SK-N-SH (cell line): ENCODE data around the gene INAFM2. TPM values are rescaled to one million over a fixed set of nuclear protein-coding genes. Genes with fewer than 3 reads are reported as not detected.

ENCODE experiments used
- CTCF ChIA-PET: fragments of 300-600, 350-600 bp; formaldehyde crosslinking; extraction: SDS; loops from one replicate; lab custom pipeline; 2021; lab: Yijun Ruan, JAX
- POLR2A ChIA-PET: fragments of 350-600 bp; sonication (Branson Sonifier 250); formaldehyde crosslinking; extraction: SDS; loops from one replicate; lab custom pipeline; 2020; ENCODE audit warnings: antibody characterized with exemption, inconsistent platforms; lab: Yijun Ruan, JAX
- DNase-seq: peaks from one replicate; pipeline ENCODE4 v3.0.0; 2012
- H2AFZ ChIP-seq: fragments of 200-600 bp; sonication (generic); 2 replicates; pipeline ENCODE4 v1.8.1; 2016; ENCODE audit warnings: antibody characterized with exemption, mild to moderate bottlenecking, low read depth
- H3F3A ChIP-seq: fragments of 200-600 bp; sonication (generic); replicated peaks from 2 replicates; pipeline ENCODE3; 2016; ENCODE audit warnings: antibody characterized with exemption, mild to moderate bottlenecking; ENCODE audit not compliant: insufficient read depth
- H3K27ac ChIP-seq, 2 experiments: fragments of 200-500 bp in 1 of 2; fragments of 200-600 bp in 1 of 2; sonication (Bioruptor generic) in 1 of 2; sonication (generic), shearing (Covaris generic) in 1 of 2; 2 replicates each; pipeline versions ENCODE4 v1.5.1 to v1.6.1; 2014 to 2016; ENCODE audit warnings: low read depth in 2 of 2, inconsistent platforms in 1 of 2, low read length in 1 of 2, mild to moderate bottlenecking in 1 of 2, mixed read lengths in 1 of 2
- H3K27me3 ChIP-seq: fragments of 200-600 bp; sonication (generic), shearing (Covaris generic); 2 replicates; pipeline ENCODE4 v1.6.1; 2016; ENCODE audit warnings: mixed run types; ENCODE audit not compliant: insufficient read depth
- H3K36me3 ChIP-seq, 2 experiments: fragments of 200-500 bp in 1 of 2; fragments of 200-600 bp in 1 of 2; sonication (Bioruptor generic) in 1 of 2; sonication (generic) in 1 of 2; replicated peaks in 1 of 2; 2 replicates each; pipeline versions ENCODE3 to v1.5.1; 2014 to 2016; ENCODE audit warnings: low read length in 1 of 2, mild to moderate bottlenecking in 1 of 2; ENCODE audit not compliant: insufficient read depth in 2 of 2, control insufficient read depth in 1 of 2
- H3K4me1 ChIP-seq, 2 experiments: fragments of 200-500 bp in 1 of 2; fragments of 200-600 bp in 1 of 2; sonication (Bioruptor generic) in 1 of 2; sonication (generic), shearing (Covaris generic) in 1 of 2; 2 replicates each; pipeline versions ENCODE4 v1.5.1 to v1.6.1; 2014 to 2016; ENCODE audit warnings: low read depth in 1 of 2, low read length in 1 of 2, mixed run types in 1 of 2; ENCODE audit not compliant: insufficient read depth in 2 of 2, control insufficient read depth in 1 of 2
- H3K4me2 ChIP-seq: fragments of 200-600 bp; sonication (generic), shearing (Covaris generic); 2 replicates; pipeline ENCODE4 v1.6.1; 2017; ENCODE audit warnings: mixed run types
- H3K4me3 ChIP-seq, 2 experiments: fragments of 200-500 bp in 1 of 2; fragments of 200-600 bp in 1 of 2; sonication (Bioruptor generic) in 1 of 2; sonication (generic), shearing (Covaris generic) in 1 of 2; 2 replicates each; pipeline versions ENCODE4 v1.5.1 to v1.8.1; 2014 to 2016; ENCODE audit warnings: low read depth in 2 of 2, inconsistent platforms in 1 of 2, low read length in 1 of 2, mild to moderate bottlenecking in 1 of 2, mixed read lengths in 1 of 2, moderate library complexity in 1 of 2
- H3K79me2 ChIP-seq: fragments of 200-600 bp; sonication (generic); 2 replicates; pipeline ENCODE4 v1.8.1; 2017; ENCODE audit warnings: mild to moderate bottlenecking; ENCODE audit not compliant: insufficient read depth
- H3K9ac ChIP-seq: fragments of 200-600 bp; sonication (generic); 2 replicates; pipeline ENCODE4 v1.6.1; 2017; ENCODE audit warnings: mixed run types
- H3K9me2 ChIP-seq: fragments of 200-600 bp; sonication (generic); 2 replicates; pipeline ENCODE4 v1.6.1; 2017; ENCODE audit warnings: mixed run types
- H3K9me3 ChIP-seq: fragments of 200-600 bp; sonication (generic); 2 replicates; pipeline ENCODE4 v1.6.1; 2017; ENCODE audit warnings: mixed run types, mild to moderate bottlenecking, moderate library complexity
- H4K20me1 ChIP-seq: fragments of 200-600 bp; sonication (generic); 2 replicates; pipeline ENCODE4 v1.6.1; 2017; ENCODE audit warnings: mild to moderate bottlenecking, mixed run types; ENCODE audit not compliant: insufficient read depth
- CTCF ChIP-seq: fragments of 200-600 bp; sonication (generic); IDR thresholded peaks from 2 replicates; pipeline ENCODE4 v1.6.1; 2017; ENCODE audit warnings: antibody characterized with exemption, mild to moderate bottlenecking, moderate library complexity
- FOSL2 ChIP-seq: IDR thresholded peaks from 2 replicates; pipeline ENCODE4 v1.4.0; 2012; ENCODE audit warnings: low read depth, mild to moderate bottlenecking, moderate library complexity, borderline replicate concordance
- FOXJ3 ChIP-seq: sonication (generic); formaldehyde crosslinking; IDR thresholded peaks from 2 replicates; pipeline ENCODE4 v1.5.1; 2020; ENCODE audit warnings: mild to moderate bottlenecking, missing genetic modification reagents
- FOXM1 ChIP-seq: IDR thresholded peaks from 2 replicates; pipeline ENCODE4 v1.4.0; 2012; ENCODE audit warnings: low read depth, mild to moderate bottlenecking
- IRF3 ChIP-seq: fragments of 150-350 bp; IDR thresholded peaks from 2 replicates; pipeline ENCODE4 v1.6.1; 2016; ENCODE audit warnings: mild to moderate bottlenecking, low read depth, low read length
- JUND ChIP-seq: IDR thresholded peaks from 2 replicates; pipeline ENCODE4 v1.4.0; 2012
- MAX ChIP-seq: IDR thresholded peaks from 2 replicates; pipeline ENCODE4 v1.4.0; 2012; ENCODE audit warnings: low read depth
- MEF2A ChIP-seq: IDR thresholded peaks from 2 replicates; pipeline ENCODE4 v1.4.0; 2012; ENCODE audit warnings: low read depth, borderline replicate concordance
- NFIC ChIP-seq: IDR thresholded peaks from 2 replicates; pipeline ENCODE4 v1.4.0; 2012; ENCODE audit warnings: borderline replicate concordance
- RAD21 ChIP-seq: IDR thresholded peaks from 2 replicates; pipeline ENCODE4 v1.6.1; 2012; ENCODE audit warnings: mild to moderate bottlenecking, low read length
- RCOR1 ChIP-seq: fragments of 150-350 bp; IDR thresholded peaks from 2 replicates; pipeline ENCODE4 v1.6.1; 2017; ENCODE audit warnings: antibody characterized with exemption, low read length
- RFX5 ChIP-seq: IDR thresholded peaks from 2 replicates; pipeline ENCODE4 v1.6.1; 2012; ENCODE audit warnings: mild to moderate bottlenecking, improper control_type of control experiment, low read length
- RXRA ChIP-seq: IDR thresholded peaks from 2 replicates; pipeline ENCODE4 v1.4.0; 2012; ENCODE audit warnings: low read depth, mild to moderate bottlenecking, borderline replicate concordance
- SIN3A ChIP-seq: IDR thresholded peaks from 2 replicates; pipeline ENCODE4 v1.6.1; 2012; ENCODE audit warnings: low read depth, mild to moderate bottlenecking, low read length, moderate library complexity, borderline replicate concordance
- SMC3 ChIP-seq: IDR thresholded peaks from 2 replicates; pipeline ENCODE4 v1.6.1; 2012; ENCODE audit warnings: low read depth, low read length, improper control_type of control experiment
- TAF1 ChIP-seq: IDR thresholded peaks from 2 replicates; pipeline ENCODE4 v1.6.1; 2012; ENCODE audit warnings: low read depth, mild to moderate bottlenecking, low read length, moderate library complexity, borderline replicate concordance
- TCF12 ChIP-seq: IDR thresholded peaks from 2 replicates; pipeline ENCODE4 v1.4.0; 2012
- WGBS: methylation state at CpG from one replicate; pipeline ENCODE4 v1.1.6; 2017; ENCODE audit warnings: low lambda C conversion rate; 5-methylcytosine and 5-hydroxymethylcytosine counted together
- polyA plus RNA-seq, 3 experiments: library from polyadenylated mRNA; depleted of rRNA; stranded (reverse); fragments of >200 nt; gene quantifications; 2 replicates each; pipeline ENCODE4 v1.2.3, GENCODE V29; 2012

INAFM2 gene
- polyA plus RNA-seq, 1 of the 3 experiments (the other 2 are of a cell fraction): 7.8 TPM

- Histone ChIP-seq H3K9me3 (no peaks in the 10 kb centered on the region), H3F3A (no peaks in the 10 kb centered on the region), H3K9ac (no peak overlapping the region), H3K4me2 (no peak overlapping the region), H3K4me3 (no peak overlapping the region), H3K9me2 (no peaks in the 10 kb centered on the region), H2AFZ (no peak overlapping the region), H3K36me3 (no peaks in the 10 kb centered on the region), H3K27me3 (peaks cover 5% of the 10 kb centered on the region; the same call in 1 of the 2 replicates), H3K79me2 (no peaks in the 10 kb centered on the region), H4K20me1 (no peaks in the 10 kb centered on the region), H3K27ac (no peak overlapping the region), H3K4me1 (peaks cover 0 to 23% of the 10 kb centered on the region in 2 experiments; a peak in 1 of 4 replicates)
- no peak for DNase-seq
- ChIA-PET CTCF (interaction anchor here (4.8 to 66.3 kb wide), 3 partner anchors 9 to 49 kb away, joined by 29 to 2194 read pairs (median 210); partner anchors contain the start of genes CCDC9B, DISP2, INAFM2 and PHGR1), POLR2A (no interaction called here)
- no peak for TF ChIP-seq IRF3
- TF ChIP-seq MEF2A: no peak
- TF ChIP-seq TCF12: no peak
Observed at GRCh38 chr15:40293006-40293405, 30.5 kb upstream of the INAFM2 start.

GRCh38 chr15:40293905-40294895 lies 29.3 kb upstream of the INAFM2 start:
- H3K9me2 ChIP-seq: no peaks in the 10 kb centered on the region
- POLR2A ChIA-PET: no interaction called here

GRCh38 chr15:40295297-40295696 lies 28.2 kb upstream of the INAFM2 start:
- WGBS: 33% methylated on average over 1 of the region's 1 CpG
- POLR2A ChIA-PET: no interaction called here
- TF ChIP-seq TAF1: no peak
- no peak for TF ChIP-seq CTCF
- TF ChIP-seq FOXJ3: no peak
- TF ChIP-seq SMC3: no peak
- no peak for TF ChIP-seq IRF3
- TF ChIP-seq RCOR1: no peak
- TF ChIP-seq NFIC: no peak
- no peak for TF ChIP-seq SIN3A
- no peak for TF ChIP-seq RAD21
- TF ChIP-seq MAX: no peak
- no peak for TF ChIP-seq JUND
- TF ChIP-seq RXRA: no peak
- TF ChIP-seq TCF12: no peak

More at GRCh38 chr15:40293905-40294895, 29.3 kb upstream of the INAFM2 start:
- H3K27me3 ChIP-seq: peaks cover 5% of the 10 kb centered on the region; the same call in 1 of the 2 replicates
- no peaks in the 10 kb centered on the region for H4K20me1 ChIP-seq
- no peak overlapping the region for H3K27ac ChIP-seq
- CTCF ChIA-PET: interaction anchor here (4.8 to 66.3 kb wide), 4 partner anchors 8 to 47 kb away, joined by 29 to 2194 read pairs (median 514); partner anchors contain the start of genes CCDC9B, DISP2, INAFM2 and PHGR1
- H3F3A ChIP-seq: no peaks in the 10 kb centered on the region
- H3K4me1 ChIP-seq: peaks cover 0 to 23% of the 10 kb centered on the region in 2 experiments; a peak in 1 of 4 replicates
- no peaks in the 10 kb centered on the region for H3K79me2 ChIP-seq
- TF ChIP-seq NFIC (no peak), RFX5 (no peak), FOSL2 (no peak), RAD21 (no peak), FOXM1 (no peak)
- no peaks in the 10 kb centered on the region for H3K36me3 ChIP-seq
- no peak for DNase-seq
- no peak overlapping the region for H3K4me2 ChIP-seq
- H3K4me3 ChIP-seq: no peak overlapping the region
- no peak overlapping the region for H2AFZ ChIP-seq
- H3K9me3 ChIP-seq: no peaks in the 10 kb centered on the region
- 75% methylated on average over 10 of the region's 20 CpGs for WGBS
- no peak overlapping the region for H3K9ac ChIP-seq

More at GRCh38 chr15:40295297-40295696, 28.2 kb upstream of the INAFM2 start:
- no peak overlapping the region for H2AFZ ChIP-seq
- peaks cover 0 to 21% of the 10 kb centered on the region in 2 experiments; a peak in 1 of 4 replicates for H3K4me1 ChIP-seq
- no peak overlapping the region for H3K4me3 ChIP-seq
- no peak for DNase-seq
- CTCF ChIA-PET: interaction anchor here (0.8 to 66.3 kb wide), 5 partner anchors 9 to 78 kb away, joined by 3 to 2194 read pairs (median 5); partner anchors contain the start of genes CCDC9B, DISP2, INAFM2 and PHGR1
- H3K36me3 ChIP-seq: no peaks in the 10 kb centered on the region
- no peaks in the 10 kb centered on the region for H3F3A ChIP-seq
- no peaks in the 10 kb centered on the region for H4K20me1 ChIP-seq
- no peak overlapping the region for H3K27ac ChIP-seq
- no peaks in the 10 kb centered on the region for H3K9me3 ChIP-seq
- H3K9ac ChIP-seq: no peak overlapping the region
- H3K4me2 ChIP-seq: no peak overlapping the region
- peaks cover 5% of the 10 kb centered on the region; the same call in 1 of the 2 replicates for H3K27me3 ChIP-seq
- H3K79me2 ChIP-seq: no peaks in the 10 kb centered on the region
- no peaks in the 10 kb centered on the region for H3K9me2 ChIP-seq
